Stimulated activated memory B cell treated with anti-CD40 and anti-IgM and Interleukin-4, amounts not matched to agents 10 μg/mL and 1 μg/mL and 100 μg/mL, for 72 hours (primary cell): ENCODE results near the gene ZNF641.

ENCODE experiments used
- ATAC-seq: fragments of 150-1000 bp; cut with Tn5 transposase; 2 replicates; pipeline ENCODE4 v1.10.0; 2021
- H3K27ac Mint-ChIP-seq: one replicate; pipeline ENCODE4 v1.8.0; 2022; ENCODE audit warnings: mild to moderate bottlenecking, mixed read lengths
- H3K27me3 Mint-ChIP-seq: one replicate; pipeline ENCODE4 v1.8.0; 2022; ENCODE audit warnings: mixed read lengths
- H3K36me3 Mint-ChIP-seq: one replicate; pipeline ENCODE4 v1.8.0; 2022; ENCODE audit warnings: mixed read lengths
- H3K4me1 Mint-ChIP-seq: one replicate; pipeline ENCODE4 v1.8.0; 2022; ENCODE audit warnings: mixed read lengths
- H3K4me3 Mint-ChIP-seq: one replicate; pipeline ENCODE4 v1.8.0; 2022; ENCODE audit warnings: mild to moderate bottlenecking, moderate library complexity, mixed read lengths
- H3K9me3 Mint-ChIP-seq: one replicate; pipeline ENCODE4 v1.8.0; 2022; ENCODE audit warnings: mixed read lengths

Gene ZNF641

GRCh38 chr12:48350249-48351021 is at the start of gene ZNF641:
Gene ZNF641, minus strand, starts transcription at chr12:48350919. Its CDS starts 2,829 bp downstream, at chr12:48348090.
- H3K36me3 Mint-ChIP-seq: peaks cover 22% of the 10 kb centered on the region
- peak within 1 kb of the TSS; percentile 91 for H3K27ac Mint-ChIP-seq
- no peaks in the 10 kb centered on the region for H3K27me3 Mint-ChIP-seq
- peak within 1 kb of the TSS; percentile 92 for H3K4me3 Mint-ChIP-seq
- peak; percentile 93 for ATAC-seq
- H3K4me1 Mint-ChIP-seq: peaks cover 19% of the 10 kb centered on the region
- H3K9me3 Mint-ChIP-seq: no peaks in the 10 kb centered on the region

- Mint-ChIP-seq H3K9me3 (no peaks in the 10 kb centered on the region), H3K4me3 (no peak overlapping the region), H3K36me3 (no peaks in the 10 kb centered on the region), H3K27me3 (peaks cover 65% of the 10 kb centered on the region), H3K27ac (no peak overlapping the region), H3K4me1 (no peaks in the 10 kb centered on the region)
- no peak for ATAC-seq
Observed at GRCh38 chr12:48390026-48390425, 39.3 kb upstream of the ZNF641 start.

GRCh38 chr12:48389409-48389808 is 38.7 kb upstream of the ZNF641 start:
- H3K27ac Mint-ChIP-seq: no peak overlapping the region
- H3K4me3 Mint-ChIP-seq: no peak overlapping the region
- no peaks in the 10 kb centered on the region for H3K4me1 Mint-ChIP-seq
- H3K27me3 Mint-ChIP-seq: peaks cover 61% of the 10 kb centered on the region
- H3K36me3 Mint-ChIP-seq: no peaks in the 10 kb centered on the region
- no peaks in the 10 kb centered on the region for H3K9me3 Mint-ChIP-seq
- no peak for ATAC-seq

GRCh38 chr12:48388938-48389337 is 38.2 kb upstream of the ZNF641 start:
- no peak for ATAC-seq
- H3K4me3 Mint-ChIP-seq: no peak overlapping the region
- no peaks in the 10 kb centered on the region for H3K4me1 Mint-ChIP-seq
- no peaks in the 10 kb centered on the region for H3K36me3 Mint-ChIP-seq
- no peak overlapping the region for H3K27ac Mint-ChIP-seq
- H3K27me3 Mint-ChIP-seq: peaks cover 57% of the 10 kb centered on the region
- no peaks in the 10 kb centered on the region for H3K9me3 Mint-ChIP-seq

- Mint-ChIP-seq H3K4me1 (no peaks in the 10 kb centered on the region), H3K27ac (no peak overlapping the region), H3K36me3 (no peaks in the 10 kb centered on the region), H3K4me3 (no peak overlapping the region), H3K9me3 (no peaks in the 10 kb centered on the region), H3K27me3 (peaks cover 57% of the 10 kb centered on the region)
- no peak for ATAC-seq
Observed at GRCh38 chr12:48388460-48388859, 37.7 kb upstream of the ZNF641 start.

- H3K27me3 Mint-ChIP-seq: peaks cover 26% of the 10 kb centered on the region
- ATAC-seq: no peak
- H3K9me3 Mint-ChIP-seq: no peaks in the 10 kb centered on the region
- no peaks in the 10 kb centered on the region for H3K4me1 Mint-ChIP-seq
- H3K27ac Mint-ChIP-seq: no peak overlapping the region
- H3K4me3 Mint-ChIP-seq: no peak overlapping the region
- no peaks in the 10 kb centered on the region for H3K36me3 Mint-ChIP-seq
Observed at GRCh38 chr12:48380596-48380995, 29.9 kb upstream of the ZNF641 start.

- Mint-ChIP-seq H3K27me3 (peaks cover 18% of the 10 kb centered on the region), H3K9me3 (no peaks in the 10 kb centered on the region), H3K4me1 (no peaks in the 10 kb centered on the region), H3K4me3 (no peak overlapping the region), H3K36me3 (no peaks in the 10 kb centered on the region), H3K27ac (no peak overlapping the region)
- ATAC-seq: no peak
Observed at GRCh38 chr12:48379794-48380193, 29.1 kb upstream of the ZNF641 start.

- Mint-ChIP-seq H3K27ac (no peak overlapping the region), H3K4me3 (no peak overlapping the region), H3K27me3 (peaks cover 15% of the 10 kb centered on the region), H3K36me3 (no peaks in the 10 kb centered on the region), H3K4me1 (no peaks in the 10 kb centered on the region), H3K9me3 (no peaks in the 10 kb centered on the region)
- no peak for ATAC-seq
Observed at GRCh38 chr12:48377646-48378045, 26.9 kb upstream of the ZNF641 start.

- Mint-ChIP-seq H3K4me3 (no peak overlapping the region), H3K4me1 (no peaks in the 10 kb centered on the region), H3K9me3 (peaks cover under 1% of the 10 kb centered on the region), H3K36me3 (no peaks in the 10 kb centered on the region), H3K27me3 (peaks cover 24% of the 10 kb centered on the region), H3K27ac (no peak overlapping the region)
- no peak for ATAC-seq
Observed at GRCh38 chr12:48374164-48374563, 23.4 kb upstream of the ZNF641 start.

GRCh38 chr12:48366131-48366530 is 15.4 kb upstream of the ZNF641 start:
- Mint-ChIP-seq H3K36me3 (no peaks in the 10 kb centered on the region), H3K27ac (no peak overlapping the region), H3K4me1 (no peaks in the 10 kb centered on the region)

GRCh38 chr12:48361664-48362339 is 11.1 kb upstream of the ZNF641 start:
- ATAC-seq: no peak
- H3K27ac Mint-ChIP-seq: no peak overlapping the region
- no peaks in the 10 kb centered on the region for H3K4me1 Mint-ChIP-seq
- no peaks in the 10 kb centered on the region for H3K27me3 Mint-ChIP-seq
- no peak overlapping the region for H3K4me3 Mint-ChIP-seq
- H3K9me3 Mint-ChIP-seq: no peaks in the 10 kb centered on the region
- no peaks in the 10 kb centered on the region for H3K36me3 Mint-ChIP-seq

More at GRCh38 chr12:48366131-48366530, 15.4 kb upstream of the ZNF641 start:
- no peak for ATAC-seq
- H3K27me3 Mint-ChIP-seq: peaks cover 26% of the 10 kb centered on the region
- peaks cover 3% of the 10 kb centered on the region for H3K9me3 Mint-ChIP-seq
- no peak overlapping the region for H3K4me3 Mint-ChIP-seq

- no peaks in the 10 kb centered on the region for H3K27me3 Mint-ChIP-seq
- ATAC-seq: no peak
- no peak overlapping the region for H3K4me3 Mint-ChIP-seq
- no peak overlapping the region for H3K27ac Mint-ChIP-seq
- H3K36me3 Mint-ChIP-seq: no peaks in the 10 kb centered on the region
- no peaks in the 10 kb centered on the region for H3K9me3 Mint-ChIP-seq
- no peaks in the 10 kb centered on the region for H3K4me1 Mint-ChIP-seq
Observed at GRCh38 chr12:48358937-48359513, 8.3 kb upstream of the ZNF641 start.

GRCh38 chr12:48356041-48356768 is 5.5 kb upstream of the ZNF641 start:
- no peaks in the 10 kb centered on the region for H3K9me3 Mint-ChIP-seq
- no peak overlapping the region for H3K27ac Mint-ChIP-seq
- H3K4me1 Mint-ChIP-seq: no peaks in the 10 kb centered on the region
- no peaks in the 10 kb centered on the region for H3K27me3 Mint-ChIP-seq
- no peak for ATAC-seq
- no peak overlapping the region for H3K4me3 Mint-ChIP-seq
- no peaks in the 10 kb centered on the region for H3K36me3 Mint-ChIP-seq

- H3K9me3 Mint-ChIP-seq: no peaks in the 10 kb centered on the region
- H3K36me3 Mint-ChIP-seq: peaks cover 6% of the 10 kb centered on the region
- no peaks in the 10 kb centered on the region for H3K27me3 Mint-ChIP-seq
- peaks cover 19% of the 10 kb centered on the region for H3K4me1 Mint-ChIP-seq
- ATAC-seq: no peak
- no peak overlapping the region for H3K4me3 Mint-ChIP-seq
- H3K27ac Mint-ChIP-seq: no peak overlapping the region
Observed at GRCh38 chr12:48352157-48352760, 1.5 kb upstream of the ZNF641 start.
